ENCODE results near the gene FAM13A. TPM values are rescaled to one million over a fixed set of nuclear protein-coding genes. Genes with fewer than 3 reads are reported as not detected.

FAM13A gene
- total RNA-seq, 1 experiment from 2014 or later: 15.1 TPM

GRCh38 chr4:88742561-88742960, 314.4 kb downstream of the FAM13A start:
- no peak for DNase-seq (ENCODE audit: low read depth, low spot score)
- in situ Hi-C loops (cut with HindIII; ENCODE audit: low pct_unique_long_range_greater_than_20kb, low sequenced_read_pairs): no loop called here

GRCh38 chr4:88738180-88738579, 318.8 kb downstream of the FAM13A start:
- in situ Hi-C loops (cut with HindIII; ENCODE audit: low pct_unique_long_range_greater_than_20kb, low sequenced_read_pairs): no loop called here
- no peak for DNase-seq (ENCODE audit: low read depth, low spot score)

GRCh38 chr4:88737307-88737941, 319.6 kb downstream of the FAM13A start:
- no peak for DNase-seq (ENCODE audit: low read depth, low spot score)
- in situ Hi-C loops (cut with HindIII; ENCODE audit: low pct_unique_long_range_greater_than_20kb, low sequenced_read_pairs): no loop called here

- no peak for DNase-seq (ENCODE audit: low read depth, low spot score)
- in situ Hi-C loops (cut with HindIII; ENCODE audit: low pct_unique_long_range_greater_than_20kb, low sequenced_read_pairs): no loop called here
Measured at GRCh38 chr4:88736264-88736663, 320.7 kb downstream of the FAM13A start.

GRCh38 chr4:88735564-88735963, 321.4 kb downstream of the FAM13A start:
- no peak for DNase-seq (ENCODE audit: low read depth, low spot score)
- in situ Hi-C loops (cut with HindIII; ENCODE audit: low pct_unique_long_range_greater_than_20kb, low sequenced_read_pairs): no loop called here

GRCh38 chr4:88734403-88734949, 322.5 kb downstream of the FAM13A start:
- no peak for DNase-seq (ENCODE audit: low read depth, low spot score)
- in situ Hi-C loops (cut with HindIII; ENCODE audit: low pct_unique_long_range_greater_than_20kb, low sequenced_read_pairs): no loop called here

GRCh38 chr4:88732714-88733368, 324.1 kb downstream of the FAM13A start:
- in situ Hi-C loops (cut with HindIII; ENCODE audit: low pct_unique_long_range_greater_than_20kb, low sequenced_read_pairs): no loop called here
- DNase-seq (ENCODE audit: low read depth, low spot score): no peak

GRCh38 chr4:88731381-88731780, 325.6 kb downstream of the FAM13A start:
- in situ Hi-C loops (cut with HindIII; ENCODE audit: low pct_unique_long_range_greater_than_20kb, low sequenced_read_pairs): no loop called here
- no peak for DNase-seq (ENCODE audit: low read depth, low spot score)

- in situ Hi-C loops (cut with HindIII; ENCODE audit: low pct_unique_long_range_greater_than_20kb, low sequenced_read_pairs): no loop called here
- DNase-seq (ENCODE audit: low read depth, low spot score): no peak
Measured at GRCh38 chr4:88730811-88731210, 326.2 kb downstream of the FAM13A start.

- DNase-seq (ENCODE audit: low read depth, low spot score): no peak
- in situ Hi-C loops (cut with HindIII; ENCODE audit: low pct_unique_long_range_greater_than_20kb, low sequenced_read_pairs): no loop called here
Measured at GRCh38 chr4:88729146-88729760, 327.7 kb downstream of the FAM13A start.

- no peak for DNase-seq (ENCODE audit: low read depth, low spot score)
- in situ Hi-C loops (cut with HindIII; ENCODE audit: low pct_unique_long_range_greater_than_20kb, low sequenced_read_pairs): no loop called here
Measured at GRCh38 chr4:88728146-88728545, 328.8 kb downstream of the FAM13A start.

- in situ Hi-C loops (cut with HindIII; ENCODE audit: low pct_unique_long_range_greater_than_20kb, low sequenced_read_pairs): no loop called here
- no peak for DNase-seq (ENCODE audit: low read depth, low spot score)
Measured at GRCh38 chr4:88725986-88726385, 331.0 kb downstream of the FAM13A start.

- no peak for DNase-seq (ENCODE audit: low read depth, low spot score)
- in situ Hi-C loops (cut with HindIII; ENCODE audit: low pct_unique_long_range_greater_than_20kb, low sequenced_read_pairs): no loop called here
Measured at GRCh38 chr4:88725143-88725542, 331.8 kb downstream of the FAM13A start.

- in situ Hi-C loops (cut with HindIII; ENCODE audit: low pct_unique_long_range_greater_than_20kb, low sequenced_read_pairs): no loop called here
- no peak for DNase-seq (ENCODE audit: low read depth, low spot score)
Measured at GRCh38 chr4:88724406-88724805, 332.6 kb downstream of the FAM13A start.

- in situ Hi-C loops (cut with HindIII; ENCODE audit: low pct_unique_long_range_greater_than_20kb, low sequenced_read_pairs): no loop called here
- no peak for DNase-seq (ENCODE audit: low read depth, low spot score)
Measured at GRCh38 chr4:88722828-88723227, 334.2 kb downstream of the FAM13A start.

GRCh38 chr4:88722276-88722780, 334.7 kb downstream of the FAM13A start:
- in situ Hi-C loops (cut with HindIII; ENCODE audit: low pct_unique_long_range_greater_than_20kb, low sequenced_read_pairs): no loop called here
- DNase-seq (ENCODE audit: low read depth, low spot score): no peak

GRCh38 chr4:88720451-88721428, 336.2 kb downstream of the FAM13A start:
- in situ Hi-C loops (cut with HindIII; ENCODE audit: low pct_unique_long_range_greater_than_20kb, low sequenced_read_pairs): no loop called here
- no peak for DNase-seq (ENCODE audit: low read depth, low spot score)

GRCh38 chr4:88719381-88719780, 337.6 kb downstream of the FAM13A start:
- DNase-seq (ENCODE audit: low read depth, low spot score): no peak
- in situ Hi-C loops (cut with HindIII; ENCODE audit: low pct_unique_long_range_greater_than_20kb, low sequenced_read_pairs): no loop called here
